Smooth muscle cell (in vitro differentiated cells): ENCODE measurements around the gene NDST3. TPM values are rescaled to one million over a fixed set of nuclear protein-coding genes. Genes with fewer than 3 reads are reported as not detected.

ENCODE experiments used
- DNase-seq: peaks from one replicate; lab custom pipeline; 2025; ENCODE audit not compliant: unreplicated experiment; lab: John Stamatoyannopoulos, UW
- H2AFZ ChIP-seq: fragments of 200-600 bp; sonication (generic); 2 replicates; pipeline ENCODE4 v1.6.0; 2016; ENCODE audit warnings: antibody characterized with exemption, low read depth, mild to moderate bottlenecking
- H3F3A ChIP-seq: fragments of 200-600 bp; sonication (generic); 2 replicates; pipeline ENCODE4 v1.6.0; 2017; ENCODE audit warnings: antibody characterized with exemption, low read depth
- H3K27ac ChIP-seq: fragments of 200-600 bp; sonication (generic); 2 replicates; pipeline ENCODE4 v1.5.1; 2016; ENCODE audit warnings: low read depth, mild to moderate bottlenecking
- H3K27me3 ChIP-seq: fragments of 200-600 bp; sonication (generic); 2 replicates; pipeline ENCODE4 v1.6.1; 2016; ENCODE audit warnings: low read depth, mild to moderate bottlenecking
- H3K36me3 ChIP-seq: fragments of 200-600 bp; sonication (generic); 2 replicates; pipeline ENCODE4 v1.5.1; 2016; ENCODE audit warnings: low read depth
- H3K4me1 ChIP-seq: fragments of 200-600 bp; sonication (generic); 2 replicates; pipeline ENCODE4 v1.5.1; 2016; ENCODE audit warnings: low read depth
- H3K4me2 ChIP-seq: fragments of 200-600 bp; sonication (generic); 2 replicates; pipeline ENCODE4 v1.6.0; 2016; ENCODE audit warnings: mild to moderate bottlenecking
- H3K4me3 ChIP-seq: fragments of 200-600 bp; sonication (generic); 2 replicates; pipeline ENCODE4 v1.5.1; 2016; ENCODE audit warnings: mild to moderate bottlenecking
- H3K79me2 ChIP-seq: fragments of 200-600 bp; sonication (generic); 2 replicates; pipeline ENCODE4 v1.6.0; 2016; ENCODE audit warnings: low read depth, mild to moderate bottlenecking
- H3K9ac ChIP-seq: fragments of 200-600 bp; sonication (generic); 2 replicates; pipeline ENCODE4 v1.6.0; 2016; ENCODE audit warnings: low read depth
- H3K9me3 ChIP-seq: fragments of 200-600 bp; sonication (generic); replicated peaks from 2 replicates; pipeline ENCODE4 v1.5.1; 2016; ENCODE audit warnings: low read depth
- H4K20me1 ChIP-seq: fragments of 200-600 bp; sonication (generic); 2 replicates; pipeline ENCODE4 v1.6.0; 2016; ENCODE audit warnings: low read depth
- WGBS: methylation state at CpG from one replicate; pipeline ENCODE4 v1.1.7; 2016; ENCODE audit warnings: low lambda C conversion rate; 5-methylcytosine and 5-hydroxymethylcytosine counted together
- polyA plus RNA-seq: library from polyadenylated mRNA; unstranded; fragments of >200 nt; fragmentation: Nextera tagmentation; extraction: Ambion mirVana; gene quantifications from 2 replicates; pipeline ENCODE4 v1.2.1, GENCODE V29; 2016
- total RNA-seq: library from RNA; depleted of rRNA; stranded (reverse); fragments of >200 nt; gene quantifications from 2 replicates; pipeline ENCODE4 v1.2.3, GENCODE V29; 2014
- TF ChIP-seq, protein P1 (sequence below): fragments of 200-600 bp; sonication (generic); IDR thresholded peaks from 2 replicates; pipeline ENCODE4 v1.5.1; 2017; ENCODE audit warnings: borderline replicate concordance, mild to moderate bottlenecking, antibody characterized with exemption; ENCODE audit not compliant: insufficient read depth, poor library complexity, severe bottlenecking

Gene NDST3
- total and polyA plus RNA-seq, 2 experiments from 2014 or later: 0.13 TPM; not detected in 1

DNA sequence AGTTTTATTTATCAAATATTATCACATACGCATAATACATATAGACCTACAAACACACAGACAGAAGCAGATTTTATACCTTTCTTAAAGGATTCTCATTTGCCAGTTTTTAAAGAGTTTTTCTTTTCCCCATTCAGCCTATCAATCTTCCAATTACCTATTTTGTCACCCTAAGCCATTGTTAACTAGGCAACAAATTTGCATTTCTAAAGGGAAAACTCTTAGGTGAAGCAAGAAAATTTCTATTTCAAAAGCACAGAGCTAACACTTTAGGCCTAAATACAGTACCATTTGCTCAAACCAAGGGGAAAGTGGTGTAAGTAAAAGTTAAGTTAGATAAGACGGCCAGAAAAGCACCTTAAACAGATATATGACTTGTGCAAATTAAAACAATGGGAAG is 156.6 kb downstream of the NDST3 start:
- no peaks in the 10 kb centered on the region for H3K27me3 ChIP-seq
- no peaks in the 10 kb centered on the region for H3K9me3 ChIP-seq
- H3K4me1 ChIP-seq: no peaks in the 10 kb centered on the region
- H2AFZ ChIP-seq: no peak overlapping the region
- 88% methylated on average over 2 of the region's 2 CpGs for WGBS
- no peak overlapping the region for H3K4me3 ChIP-seq
- H3K36me3 ChIP-seq: no peaks in the 10 kb centered on the region
- no peaks in the 10 kb centered on the region for H3F3A ChIP-seq
- no peak for DNase-seq
- TF ChIP-seq, protein P1, sequence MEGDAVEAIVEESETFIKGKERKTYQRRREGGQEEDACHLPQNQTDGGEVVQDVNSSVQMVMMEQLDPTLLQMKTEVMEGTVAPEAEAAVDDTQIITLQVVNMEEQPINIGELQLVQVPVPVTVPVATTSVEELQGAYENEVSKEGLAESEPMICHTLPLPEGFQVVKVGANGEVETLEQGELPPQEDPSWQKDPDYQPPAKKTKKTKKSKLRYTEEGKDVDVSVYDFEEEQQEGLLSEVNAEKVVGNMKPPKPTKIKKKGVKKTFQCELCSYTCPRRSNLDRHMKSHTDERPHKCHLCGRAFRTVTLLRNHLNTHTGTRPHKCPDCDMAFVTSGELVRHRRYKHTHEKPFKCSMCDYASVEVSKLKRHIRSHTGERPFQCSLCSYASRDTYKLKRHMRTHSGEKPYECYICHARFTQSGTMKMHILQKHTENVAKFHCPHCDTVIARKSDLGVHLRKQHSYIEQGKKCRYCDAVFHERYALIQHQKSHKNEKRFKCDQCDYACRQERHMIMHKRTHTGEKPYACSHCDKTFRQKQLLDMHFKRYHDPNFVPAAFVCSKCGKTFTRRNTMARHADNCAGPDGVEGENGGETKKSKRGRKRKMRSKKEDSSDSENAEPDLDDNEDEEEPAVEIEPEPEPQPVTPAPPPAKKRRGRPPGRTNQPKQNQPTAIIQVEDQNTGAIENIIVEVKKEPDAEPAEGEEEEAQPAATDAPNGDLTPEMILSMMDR: no peak
- no peaks in the 10 kb centered on the region for H3K79me2 ChIP-seq
- no peak overlapping the region for H3K4me2 ChIP-seq
- H4K20me1 ChIP-seq: no peaks in the 10 kb centered on the region
- H3K9ac ChIP-seq: no peak overlapping the region
- no peak overlapping the region for H3K27ac ChIP-seq

- no peaks in the 10 kb centered on the region for H3K4me1 ChIP-seq
- no peak for DNase-seq
- TF ChIP-seq, protein P1: no peak
- H3K27me3 ChIP-seq: no peaks in the 10 kb centered on the region
- 98% methylated on average over 6 of the region's 6 CpGs for WGBS
- H3K4me3 ChIP-seq: no peak overlapping the region
- no peak overlapping the region for H3K4me2 ChIP-seq
- H2AFZ ChIP-seq: no peak overlapping the region
- no peak overlapping the region for H3K9ac ChIP-seq
- no peak overlapping the region for H3K27ac ChIP-seq
- no peaks in the 10 kb centered on the region for H3K9me3 ChIP-seq
- H4K20me1 ChIP-seq: no peaks in the 10 kb centered on the region
- no peaks in the 10 kb centered on the region for H3K36me3 ChIP-seq
- no peaks in the 10 kb centered on the region for H3K79me2 ChIP-seq
- no peaks in the 10 kb centered on the region for H3F3A ChIP-seq
These were observed 159.1 kb downstream of the NDST3 start for GRCh38 chr4:118193421-118193820.

GRCh38 chr4:118206627-118207026 is 172.3 kb downstream of the NDST3 start:
- Histone ChIP-seq H3K79me2 (no peaks in the 10 kb centered on the region), H3K27me3 (no peaks in the 10 kb centered on the region), H3K4me1 (peaks cover 7% of the 10 kb centered on the region), H3F3A (no peaks in the 10 kb centered on the region), H3K9ac (no peak overlapping the region), H3K4me3 (no peak overlapping the region), H2AFZ (no peak overlapping the region), H3K36me3 (no peaks in the 10 kb centered on the region), H3K27ac (no peak overlapping the region), H3K4me2 (no peak overlapping the region), H4K20me1 (no peaks in the 10 kb centered on the region), H3K9me3 (no peaks in the 10 kb centered on the region)
- no peak for DNase-seq
- TF ChIP-seq, protein P1: no peak
- 90% methylated on average over 2 of the region's 2 CpGs for WGBS

- Histone ChIP-seq H3K79me2 (no peaks in the 10 kb centered on the region), H3K9me3 (no peaks in the 10 kb centered on the region), H3K4me2 (no peak overlapping the region), H4K20me1 (no peaks in the 10 kb centered on the region), H2AFZ (no peak overlapping the region), H3K27me3 (no peaks in the 10 kb centered on the region), H3K27ac (no peak overlapping the region), H3K9ac (no peak overlapping the region), H3K36me3 (no peaks in the 10 kb centered on the region), H3F3A (no peaks in the 10 kb centered on the region), H3K4me3 (no peak overlapping the region), H3K4me1 (no peaks in the 10 kb centered on the region)
- WGBS: 89% methylated on average over 3 of the region's 3 CpGs
- DNase-seq: no peak
- TF ChIP-seq, protein P1: no peak
These were observed 178.8 kb downstream of the NDST3 start for GRCh38 chr4:118213101-118213500.
